Esophagus squamous epithelium (tissue), 5 donors: ENCODE data around the gene TIMM23. TPM values are rescaled to one million over a fixed set of nuclear protein-coding genes. Genes with fewer than 3 reads are reported as not detected.

ENCODE experiments used
- DNase-seq: peaks from one replicate; lab custom pipeline; 2025; lab: John Stamatoyannopoulos, UW
- H3K27ac ChIP-seq, 4 donors: fragments of 200-600 bp; sonication (generic); one replicate each; pipeline ENCODE4 v1.5.1; 2016 to 2019; ENCODE audit warnings: mild to moderate bottlenecking in 1 of 4
- H3K27me3 ChIP-seq, 4 donors: fragments of 200-600 bp; sonication (generic); 1 replicate in 3 of 4; 2 replicates in 1 of 4; pipeline versions ENCODE4 v1.5.1 to v1.6.0; 2017 to 2021; ENCODE audit warnings: antibody characterized with exemption in 1 of 4
- H3K36me3 ChIP-seq, 3 donors: fragments of 200-600 bp; sonication (generic); one replicate each; pipeline ENCODE4 v1.5.1; 2016 to 2019
- H3K4me1 ChIP-seq, 3 donors: fragments of 200-600 bp; sonication (generic); one replicate each; pipeline ENCODE4 v1.5.1; 2017 to 2019
- H3K4me3 ChIP-seq, 4 donors: fragments of 200-600 bp; sonication (generic); 1 replicate in 3 of 4; 2 replicates in 1 of 4; pipeline ENCODE4 v1.5.1; 2016 to 2019; ENCODE audit warnings: mild to moderate bottlenecking in 2 of 4, moderate library complexity in 1 of 4
- H3K9me3 ChIP-seq, 3 donors: fragments of 200-600 bp; sonication (generic); one replicate each; pipeline ENCODE4 v1.5.1; 2016 to 2019
- POLR2A ChIP-seq, 4 donors: fragments of 450-650 bp; IDR thresholded peaks; one replicate each; pipeline ENCODE4 v1.6.1; 2017; ENCODE audit warnings: antibody characterized with exemption in 4 of 4, mild to moderate bottlenecking in 4 of 4, moderate library complexity in 3 of 4
- WGBS, 2 donors: methylation state at CpG; one replicate each; pipeline ENCODE4 v1.1.5; 2018; 5-methylcytosine and 5-hydroxymethylcytosine counted together
- intact Hi-C: fragments of 100-400 bp; cut with DNase I; formaldehyde crosslinking; loops from one replicate; pipeline ENCODE4 v1.15.0; 2022
- small RNA-seq, 4 donors: library from RNA; depleted of rRNA; stranded (forward); fragments of <200 nt; gene quantifications; one replicate each; pipeline ENCODE3, GENCODE V24; 2016
- total RNA-seq, 4 donors: library from RNA; depleted of rRNA; stranded (reverse); fragments of >200 nt; gene quantifications; one replicate each; pipeline ENCODE4 v1.1.0, GENCODE V29; 2016
- TF ChIP-seq, protein P1 (sequence below), 6 experiments: fragments of 450-650 bp in 4 of 6; fragments of 200-600 bp in 2 of 6; sonication (generic) in 2 of 6; IDR thresholded peaks; one replicate each; pipeline ENCODE4 v1.5.1; 2016 to 2019; ENCODE audit warnings: antibody characterized with exemption in 6 of 6, mild to moderate bottlenecking in 4 of 6, moderate library complexity in 4 of 6
- donor health status: DM: yes; HTN: yes; CAD: no.

TIMM23 gene
- total RNA-seq, 4 donors from 2014 or later = 43.1 to 80.5 (median 54.6) TPM

- intact Hi-C loops = no loop called here
- peaks cover 5 to 39% (median 10%) of the 10 kb centered on the region in 3 donors for H3K4me1 ChIP-seq
- H3K27ac ChIP-seq = peak overlapping the region; percentile 8 to 49 (median 25)
- H3K27me3 ChIP-seq = peaks cover 0 to 7% (median 0%) of the 10 kb centered on the region in 4 donors
- no peak for DNase-seq
- TF ChIP-seq, protein P1, sequence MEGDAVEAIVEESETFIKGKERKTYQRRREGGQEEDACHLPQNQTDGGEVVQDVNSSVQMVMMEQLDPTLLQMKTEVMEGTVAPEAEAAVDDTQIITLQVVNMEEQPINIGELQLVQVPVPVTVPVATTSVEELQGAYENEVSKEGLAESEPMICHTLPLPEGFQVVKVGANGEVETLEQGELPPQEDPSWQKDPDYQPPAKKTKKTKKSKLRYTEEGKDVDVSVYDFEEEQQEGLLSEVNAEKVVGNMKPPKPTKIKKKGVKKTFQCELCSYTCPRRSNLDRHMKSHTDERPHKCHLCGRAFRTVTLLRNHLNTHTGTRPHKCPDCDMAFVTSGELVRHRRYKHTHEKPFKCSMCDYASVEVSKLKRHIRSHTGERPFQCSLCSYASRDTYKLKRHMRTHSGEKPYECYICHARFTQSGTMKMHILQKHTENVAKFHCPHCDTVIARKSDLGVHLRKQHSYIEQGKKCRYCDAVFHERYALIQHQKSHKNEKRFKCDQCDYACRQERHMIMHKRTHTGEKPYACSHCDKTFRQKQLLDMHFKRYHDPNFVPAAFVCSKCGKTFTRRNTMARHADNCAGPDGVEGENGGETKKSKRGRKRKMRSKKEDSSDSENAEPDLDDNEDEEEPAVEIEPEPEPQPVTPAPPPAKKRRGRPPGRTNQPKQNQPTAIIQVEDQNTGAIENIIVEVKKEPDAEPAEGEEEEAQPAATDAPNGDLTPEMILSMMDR (IDR thresholded peaks at IDR 0.05) = no peak
- no peak for TF ChIP-seq POLR2A (IDR thresholded peaks at IDR 0.05)
- H3K36me3 ChIP-seq = no peaks in the 10 kb centered on the region
- H3K4me3 ChIP-seq = no peak overlapping the region
- H3K9me3 ChIP-seq = peaks cover 0 to 6% (median 0%) of the 10 kb centered on the region in 3 donors
- WGBS, 2 donors = 16 to 48% methylated on average over 3 to 4 of the region's 6 CpGs
Measured at GRCh38 chr10:46052791-46053375, 80.6 kb downstream of the TIMM23 start.

Small RNA genes within 50 kb of the gene (small RNA-seq; reads per million reads assigned to genes)
- gene SNORA74C-1 = 0 reads per million in 4 donors

Other genes starting within 250 kb of the TIMM23 start
- gene WASHC2C, start 245.2 kb upstream of the TIMM23 start, total RNA-seq = 10 to 100 TPM; 18.9 to 30.1 (median 19.7) TPM
- gene AGAP4, start 125.0 kb upstream of the TIMM23 start, total RNA-seq = 10 to 100 TPM in 2 of 4 donors, 1 to 10 TPM in 2; 2.3 to 12.1 (median 8.4) TPM
- 100 to 1,000 TPM; 122 to 161 (median 141) TPM for gene NCOA4, start 58.1 kb downstream of the TIMM23 start, total RNA-seq
- 1 to 10 TPM in 1 of 4 donors, not detected in 3; 8.4 TPM for gene MSMB, start 73.8 kb downstream of the TIMM23 start, total RNA-seq